DMS79 treated with DMSO at 0.1 percent for 48 hours (cell line): ENCODE results near the gene C17orf100.
"Not testable (repeated sequence)": the region's sequence is repeated elsewhere in the genome, so short reads cannot be mapped to it uniquely, and the experiment has no call there.

Experiments
- DNase-seq: peaks from one replicate; lab custom pipeline; 2025; lab: John Stamatoyannopoulos, UW

Gene C17orf100

GRCh38 chr17:6641247-6641863, 10.2 kb upstream of the C17orf100 start:
- DNase-seq: peak; percentile 49

- DNase-seq: no peak
Measured at GRCh38 chr17:6642592-6642991, 9.0 kb upstream of the C17orf100 start.

- DNase-seq: no peak
Measured at GRCh38 chr17:6643451-6644125, 8.0 kb upstream of the C17orf100 start.

- no peak for DNase-seq
Measured at GRCh38 chr17:6648181-6648580, 3.4 kb upstream of the C17orf100 start.

- peak; percentile 27 for DNase-seq
Measured at GRCh38 chr17:6651919-6652452, 424 bp downstream of the C17orf100 start.

GRCh38 chr17:6654841-6655731, 3.5 kb downstream of the C17orf100 start:
- DNase-seq: peak; percentile 75

- not testable (repeated sequence) for DNase-seq
Measured at GRCh38 chr17:6655732-6656361, 4.3 kb downstream of the C17orf100 start.

- DNase-seq: peak; percentile 49
Measured at GRCh38 chr17:6656797-6657632, 5.5 kb downstream of the C17orf100 start.

- peak; percentile 36 for DNase-seq
Measured at GRCh38 chr17:6657633-6658287, 6.2 kb downstream of the C17orf100 start.

GRCh38 chr17:6658411-6658810, 6.8 kb downstream of the C17orf100 start:
- DNase-seq: not testable (repeated sequence)

- DNase-seq: no peak
Measured at GRCh38 chr17:6660101-6660500, 8.5 kb downstream of the C17orf100 start.

- no peak for DNase-seq
Measured at GRCh38 chr17:6660805-6661463, 9.4 kb downstream of the C17orf100 start.

- DNase-seq: no peak
Measured at GRCh38 chr17:6661464-6661848, 9.9 kb downstream of the C17orf100 start.

- DNase-seq: not testable (repeated sequence)
Measured at GRCh38 chr17:6663200-6663599, 11.6 kb downstream of the C17orf100 start.

- DNase-seq: peak; percentile 57
Measured at GRCh38 chr17:6666077-6666521, 14.5 kb downstream of the C17orf100 start.

- no peak for DNase-seq
Measured at GRCh38 chr17:6666557-6666956, 15.0 kb downstream of the C17orf100 start.

- DNase-seq: no peak
Measured at GRCh38 chr17:6667516-6667915, 16.0 kb downstream of the C17orf100 start.

GRCh38 chr17:6668219-6668618, 16.7 kb downstream of the C17orf100 start:
- no peak for DNase-seq

GRCh38 chr17:6668727-6669425, 17.3 kb downstream of the C17orf100 start:
- DNase-seq: no peak
